HG02938 (cell line): ENCODE results near the gene LAMA2.

Experiments used
- ATAC-seq: cut with Tn5 transposase; IDR thresholded peaks from one replicate; pipeline ENCODE4 v1.9.1; 2021; ENCODE audit warnings: mild to moderate bottlenecking, moderate library complexity; ENCODE audit not compliant: unreplicated experiment

The LAMA2 gene

DNA sequence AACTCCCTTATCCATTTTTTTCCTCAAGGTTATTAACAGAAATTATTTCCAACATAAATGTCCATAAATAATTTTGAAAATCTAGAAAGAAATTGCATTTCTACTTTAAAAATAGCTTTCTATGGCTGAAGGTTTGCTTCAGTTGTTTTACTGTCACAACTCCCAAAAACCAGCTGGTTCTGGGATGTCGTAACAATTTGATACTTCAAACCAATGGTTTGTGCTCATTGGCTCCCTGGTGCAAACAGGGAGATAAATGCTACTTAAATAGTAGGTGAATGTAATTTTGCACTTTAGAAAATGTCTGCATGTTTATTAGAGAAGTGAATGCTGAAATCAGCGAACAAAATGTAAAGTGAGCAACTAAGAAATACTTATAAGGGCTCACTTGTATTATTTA is 31.1 kb downstream of the LAMA2 start:
- ATAC-seq = no peak

DNA sequence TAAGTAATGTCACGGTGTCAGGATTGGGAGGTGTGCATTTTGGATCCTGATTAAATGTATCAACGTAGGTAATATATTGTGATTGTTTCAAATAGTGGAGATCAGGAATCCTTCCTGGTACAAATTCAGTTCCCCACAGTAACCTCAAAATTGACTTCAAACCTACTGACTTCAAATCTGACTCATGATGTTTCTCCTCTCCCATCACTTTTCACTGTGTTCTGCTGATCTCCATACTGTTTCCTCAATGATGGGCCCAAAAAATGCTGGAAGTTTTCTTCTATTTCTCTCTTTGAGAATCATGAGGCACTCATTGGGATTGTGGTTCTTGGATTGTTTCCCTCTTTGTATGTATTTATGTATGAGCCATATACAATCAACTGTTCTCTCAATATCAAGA is 35.9 kb downstream of the LAMA2 start:
- ATAC-seq = no peak

DNA sequence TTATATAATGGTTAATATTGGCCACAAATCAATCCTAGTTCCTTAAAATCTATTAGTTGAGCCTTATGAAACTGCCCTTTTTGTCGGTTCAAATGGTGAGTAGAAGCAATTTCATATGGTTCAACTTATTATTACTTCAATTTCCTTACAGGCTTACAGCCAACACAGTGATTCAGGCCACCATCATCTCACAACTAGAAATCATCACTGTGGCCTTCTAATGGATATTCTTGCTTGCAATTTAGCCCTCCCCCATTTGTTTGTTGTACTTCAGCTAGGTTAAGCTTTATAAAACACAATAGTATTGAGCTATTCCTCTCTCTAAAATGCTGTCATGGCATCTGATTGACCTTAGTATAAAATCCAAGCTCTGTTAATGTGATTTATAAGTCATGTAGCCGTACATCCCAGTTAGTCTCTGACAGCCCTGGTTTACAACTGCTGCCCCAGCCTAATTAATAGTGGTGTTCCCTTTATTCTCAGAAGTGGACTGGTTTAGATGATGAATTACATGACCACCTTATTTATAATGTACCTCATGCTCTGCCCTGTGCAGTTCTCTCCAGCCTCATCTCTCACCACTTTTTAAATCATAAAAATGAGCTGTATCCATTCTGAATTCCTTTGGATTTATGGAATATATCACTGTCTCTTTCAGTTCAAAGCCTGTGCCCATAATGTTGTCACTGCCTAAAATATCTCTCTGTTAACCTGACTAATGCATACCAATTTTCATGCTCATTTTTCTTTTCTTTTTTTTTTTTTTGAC is 36.7 kb downstream of the LAMA2 start:
- ATAC-seq = no peak

DNA sequence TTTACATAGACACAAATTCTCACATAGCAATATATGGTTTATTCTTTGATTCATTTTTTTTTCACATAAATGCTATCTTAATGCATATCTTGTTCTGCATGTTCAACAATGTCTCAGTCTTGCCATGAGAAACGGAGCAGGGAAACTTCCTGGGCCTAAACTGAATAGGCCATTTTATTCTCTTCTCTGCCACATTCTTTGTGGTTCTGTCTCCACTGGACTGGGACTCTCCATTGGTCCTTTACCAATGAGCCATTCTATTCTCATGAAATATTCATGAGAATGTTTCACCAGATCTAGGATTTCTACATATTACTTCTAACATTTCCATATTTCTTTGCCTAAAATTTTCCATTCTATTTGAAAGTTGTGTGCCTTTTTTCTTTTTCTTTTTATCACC is 42.8 kb downstream of the LAMA2 start:
- ATAC-seq = no peak

DNA sequence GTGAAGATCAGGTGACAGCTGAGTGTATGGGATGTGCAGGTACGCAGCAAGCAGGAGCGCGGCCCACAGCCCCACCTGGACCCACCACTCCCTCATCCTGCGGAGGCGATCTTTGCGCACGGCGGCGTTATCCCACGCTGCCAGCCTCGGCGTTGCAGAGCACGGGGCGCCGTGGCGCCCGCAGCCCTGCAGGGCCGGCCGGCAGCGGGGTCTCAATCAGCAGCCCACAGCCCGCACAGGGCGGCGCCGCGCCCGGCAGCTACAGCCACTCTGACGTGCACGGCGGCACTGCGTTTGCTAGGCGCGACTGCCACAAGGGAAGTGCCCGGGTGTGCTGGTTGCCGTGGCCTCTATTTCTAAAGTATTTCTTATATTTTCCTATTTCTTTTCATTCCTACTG is 46.9 kb downstream of the LAMA2 start:
- no peak for ATAC-seq

DNA sequence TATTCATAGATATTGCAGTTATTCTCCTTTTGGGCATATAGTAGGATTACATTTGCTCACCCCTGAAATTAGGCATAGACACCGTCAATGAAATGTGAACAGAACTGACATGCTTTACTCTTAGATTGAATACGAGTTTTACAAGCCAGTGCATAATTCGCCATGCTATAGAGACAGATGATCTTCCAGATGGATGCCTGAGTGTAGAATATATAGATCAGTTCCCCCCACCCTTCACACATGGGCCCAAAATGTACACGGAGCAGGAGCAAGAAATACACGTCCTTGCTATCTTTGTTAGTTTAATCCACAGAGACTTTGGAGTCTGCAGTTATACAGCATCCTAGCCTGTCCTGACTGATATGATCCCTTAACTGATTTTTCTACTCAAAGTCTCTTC is 47.4 kb downstream of the LAMA2 start:
- ATAC-seq = no peak

DNA sequence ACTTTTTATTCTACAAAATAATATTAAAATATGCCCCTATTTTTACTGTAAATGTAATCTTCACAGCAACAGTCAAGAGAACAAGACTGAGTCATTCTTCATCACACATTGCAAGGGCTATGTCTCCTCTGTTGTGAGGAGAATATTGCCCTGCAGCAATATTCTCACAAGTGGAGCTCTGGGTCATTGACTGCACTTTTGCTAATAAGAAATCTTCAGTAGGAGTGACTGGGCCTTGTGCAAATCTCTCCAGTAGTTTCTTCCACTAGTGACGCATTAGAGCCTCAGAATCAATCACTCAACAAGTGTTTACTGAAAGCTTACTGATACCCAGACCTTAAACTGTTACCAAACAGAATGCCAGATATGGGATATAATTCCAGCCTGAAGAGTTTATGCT is 49.1 kb downstream of the LAMA2 start:
- ATAC-seq = no peak

DNA sequence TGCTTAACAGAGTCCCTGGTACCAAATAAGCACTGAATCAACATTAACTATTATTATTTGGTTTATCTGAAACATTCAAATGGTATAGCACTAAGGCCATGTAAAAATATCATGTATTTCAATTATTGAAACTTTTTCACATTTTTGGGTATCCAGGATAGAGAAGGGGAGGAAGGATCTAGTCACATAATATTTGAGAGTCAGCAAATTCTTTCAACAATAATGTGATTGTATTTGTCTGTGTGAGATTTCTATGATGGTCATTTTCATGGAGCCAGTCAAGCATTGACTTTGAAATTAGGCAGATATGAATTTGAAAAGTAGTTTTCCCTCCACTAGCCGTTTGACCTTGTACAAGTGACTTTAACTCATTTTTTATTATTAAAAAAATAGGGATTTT is 67.9 kb downstream of the LAMA2 start:
- no peak for ATAC-seq

DNA sequence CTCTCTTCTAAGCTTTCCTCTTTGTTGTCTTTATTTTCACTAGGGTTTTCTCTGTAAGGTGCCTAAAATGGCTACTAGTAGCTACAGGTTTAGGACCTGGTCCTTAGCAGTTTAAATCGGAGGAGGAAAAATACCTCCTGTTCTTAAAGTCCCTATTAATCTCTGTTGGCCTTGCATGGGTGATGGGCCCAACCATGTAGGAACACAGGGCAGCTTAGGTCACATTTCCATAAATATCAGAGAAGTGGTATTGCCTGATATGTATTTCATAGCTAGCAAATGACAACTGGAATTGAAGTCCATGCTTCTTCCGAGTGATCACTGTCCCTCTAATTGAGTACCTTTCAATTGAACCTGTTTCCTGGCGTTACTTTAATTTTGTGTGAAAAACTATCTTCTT is 70.0 kb downstream of the LAMA2 start:
- ATAC-seq = no peak

DNA sequence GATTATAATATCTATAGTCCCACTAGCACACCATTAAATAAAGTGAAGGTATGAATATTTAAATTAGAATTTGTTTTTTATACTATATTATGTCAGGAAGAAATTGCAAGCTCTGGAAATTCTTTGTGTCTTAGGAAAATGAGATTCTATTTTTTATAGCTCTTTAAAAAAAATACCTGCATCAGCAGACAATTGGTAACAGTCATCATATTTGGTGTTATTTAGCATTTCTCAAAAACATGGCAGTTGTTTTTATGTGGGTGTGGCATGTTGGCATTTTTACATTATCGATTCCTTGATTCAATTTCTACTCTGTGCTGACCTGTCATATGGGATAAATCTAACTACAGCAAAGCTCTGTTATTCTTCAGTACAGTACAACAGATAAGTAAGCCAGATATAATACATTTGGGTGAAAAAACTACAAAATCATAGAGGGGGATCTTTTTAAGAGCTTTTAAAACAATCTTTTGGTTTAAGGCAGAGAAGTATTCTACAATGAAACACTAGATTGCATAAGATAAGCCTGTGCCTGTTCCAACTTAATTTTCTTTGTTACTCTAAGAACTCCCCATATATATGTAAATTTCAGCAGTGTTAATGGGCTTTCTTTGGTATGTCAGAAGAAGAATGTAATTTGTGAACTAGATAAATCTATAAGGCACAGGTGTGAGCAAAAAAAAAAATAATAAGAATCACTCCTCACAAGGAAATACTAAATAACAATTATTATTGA is 71.5 kb downstream of the LAMA2 start:
- no peak for ATAC-seq

DNA sequence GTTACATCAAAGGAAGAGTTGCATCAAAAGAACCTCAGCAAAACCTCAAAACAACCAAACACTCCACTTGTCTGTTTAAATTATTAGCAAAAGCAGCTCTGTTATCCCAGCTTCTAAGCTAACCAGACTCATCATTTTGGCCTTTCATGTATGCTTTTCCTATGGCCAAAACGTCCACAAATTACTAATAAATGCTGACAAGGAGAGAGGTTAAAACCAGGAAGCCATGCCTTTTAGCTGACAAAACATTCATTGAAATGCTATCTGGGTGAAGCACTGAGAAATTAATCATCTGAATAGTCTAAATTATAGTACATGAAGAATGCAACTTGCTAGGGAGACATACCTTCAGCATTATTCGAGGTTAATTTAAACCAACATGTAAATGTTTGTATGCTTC is 80.6 kb downstream of the LAMA2 start:
- no peak for ATAC-seq

DNA sequence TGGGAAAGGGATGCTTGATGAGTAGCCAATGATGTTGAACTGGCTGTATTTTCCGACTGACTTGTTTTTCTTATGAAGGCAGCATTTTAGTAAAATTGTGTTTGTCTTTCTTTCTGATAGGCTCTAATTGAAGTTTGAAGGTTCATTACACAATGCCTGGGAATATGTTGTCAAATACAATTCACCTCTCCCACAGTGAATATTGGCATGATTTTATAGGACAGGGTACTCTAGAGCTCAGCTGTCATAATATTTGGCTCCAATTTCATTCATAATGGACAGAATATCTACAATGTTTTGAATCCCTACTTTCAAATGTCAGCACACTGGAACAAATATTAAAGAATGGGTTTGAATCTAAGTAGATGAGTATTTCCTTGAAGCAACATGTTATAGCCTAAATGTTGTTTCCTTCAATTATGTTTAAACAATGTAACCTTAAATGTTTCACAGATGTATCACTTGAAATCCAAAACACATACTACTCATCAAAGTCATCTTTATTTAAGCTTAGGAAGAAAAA is 81.4 kb downstream of the LAMA2 start:
- no peak for ATAC-seq

DNA sequence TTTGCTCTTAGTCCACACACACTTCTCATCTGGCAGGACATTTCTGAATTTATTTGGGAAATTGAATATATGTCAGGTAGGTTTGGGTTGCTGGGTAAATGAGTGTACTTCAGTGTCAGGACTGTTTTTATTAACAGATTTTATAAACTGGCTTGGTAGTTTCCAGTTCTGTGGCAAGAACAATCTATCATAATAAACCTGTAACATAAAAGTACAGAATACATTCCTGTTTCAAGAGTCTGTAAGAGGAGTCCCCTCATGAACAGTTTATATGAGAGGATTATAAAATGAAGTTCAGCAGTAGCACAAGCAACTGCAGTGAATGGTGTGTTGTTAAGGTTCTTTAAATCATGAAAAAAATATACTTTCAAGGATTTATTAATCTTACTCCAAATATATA is 81.8 kb downstream of the LAMA2 start:
- ATAC-seq = no peak

DNA sequence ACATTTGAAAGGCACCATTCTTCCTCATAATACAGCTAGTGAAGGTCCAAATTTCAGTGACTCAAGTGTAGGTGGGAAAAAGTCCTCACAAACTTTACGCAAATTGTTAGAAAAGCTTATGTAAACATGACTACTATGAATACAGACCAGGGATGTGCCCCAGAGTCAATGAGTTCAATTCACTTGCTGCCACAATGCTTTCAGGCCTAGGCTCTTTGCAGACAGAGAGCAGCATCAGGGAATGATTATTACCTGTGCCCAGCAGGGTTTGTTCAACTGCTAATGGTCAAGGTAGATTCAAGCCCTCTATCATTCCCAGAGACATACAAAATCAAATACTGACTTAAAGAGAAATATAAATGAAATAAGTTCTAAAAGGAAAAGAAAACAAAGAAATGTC is 84.0 kb downstream of the LAMA2 start:
- no peak for ATAC-seq

DNA sequence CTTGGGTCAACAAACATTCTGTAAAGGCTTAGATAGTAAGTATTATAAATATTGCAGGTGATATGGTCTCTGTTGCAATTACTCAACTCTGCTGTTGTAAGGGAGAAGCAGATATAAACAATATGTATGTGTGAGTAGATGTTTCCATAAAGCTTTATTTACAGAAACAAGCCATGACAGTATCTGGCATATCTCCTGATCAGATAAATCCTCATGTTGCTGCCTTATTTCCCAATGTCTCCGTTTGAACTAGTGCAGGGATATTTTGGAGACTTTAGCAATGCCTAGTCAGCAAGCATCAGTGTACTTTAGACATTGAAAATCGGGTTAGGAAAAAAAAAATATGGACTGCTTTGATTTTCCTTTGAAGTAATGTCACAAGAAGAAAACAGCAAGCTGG is 96.1 kb downstream of the LAMA2 start:
- no peak for ATAC-seq

DNA sequence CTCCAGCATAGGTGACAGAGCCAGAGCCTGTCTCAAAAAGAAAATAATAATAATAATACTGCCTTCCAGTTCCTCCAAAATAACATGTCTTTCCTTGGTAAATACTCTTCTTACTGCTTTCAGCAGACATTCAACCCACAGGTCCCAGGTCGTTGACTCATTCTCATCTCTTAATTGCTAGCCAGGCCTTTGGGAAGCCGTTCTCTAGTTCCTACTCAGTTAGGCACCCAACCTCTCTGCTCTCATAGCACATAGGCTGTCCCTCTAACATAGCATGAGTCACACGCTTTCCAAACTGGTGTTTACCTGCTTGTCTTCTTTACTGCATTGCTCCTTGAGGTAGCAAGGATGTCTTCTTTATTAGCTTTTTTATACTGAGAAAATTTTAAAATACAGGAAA is 98.8 kb downstream of the LAMA2 start:
- ATAC-seq = no peak

DNA sequence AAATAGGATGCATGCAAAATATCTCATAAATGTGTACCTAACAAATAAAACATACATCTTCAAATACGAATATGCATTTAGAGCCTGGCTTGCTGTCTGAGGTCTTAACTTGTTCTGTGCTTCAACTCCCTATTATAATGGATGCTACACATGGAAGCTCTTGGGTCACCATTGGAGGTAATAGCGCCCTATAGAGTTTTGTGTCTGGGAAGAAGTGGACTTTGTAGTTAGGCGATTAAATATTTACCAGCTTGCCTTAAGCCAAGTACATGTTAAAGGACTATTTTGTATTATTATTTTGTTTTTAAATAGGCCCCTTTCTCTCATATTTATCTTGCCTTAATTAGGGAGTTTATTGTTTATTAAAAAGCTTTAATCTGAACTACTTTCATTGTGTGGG is 107.4 kb downstream of the LAMA2 start:
- no peak for ATAC-seq

DNA sequence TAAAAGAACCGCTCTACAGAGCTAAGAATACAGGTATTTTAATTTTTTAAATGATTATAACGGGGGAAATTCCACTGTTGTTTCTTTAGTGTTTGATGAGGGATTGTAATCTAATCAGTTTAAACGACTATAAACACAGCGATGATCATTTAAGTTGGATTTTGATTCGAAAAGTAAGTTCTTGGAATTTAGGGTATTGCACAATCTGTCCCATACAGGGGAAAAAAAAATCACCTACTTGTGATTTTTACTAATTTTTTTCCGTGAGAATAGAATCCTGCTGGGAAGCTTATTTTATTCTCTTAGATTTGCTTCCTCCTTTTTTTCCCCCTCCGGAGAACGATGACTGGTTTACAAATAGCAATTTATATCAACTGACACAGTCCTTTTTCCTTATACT is 108.0 kb downstream of the LAMA2 start:
- no peak for ATAC-seq

DNA sequence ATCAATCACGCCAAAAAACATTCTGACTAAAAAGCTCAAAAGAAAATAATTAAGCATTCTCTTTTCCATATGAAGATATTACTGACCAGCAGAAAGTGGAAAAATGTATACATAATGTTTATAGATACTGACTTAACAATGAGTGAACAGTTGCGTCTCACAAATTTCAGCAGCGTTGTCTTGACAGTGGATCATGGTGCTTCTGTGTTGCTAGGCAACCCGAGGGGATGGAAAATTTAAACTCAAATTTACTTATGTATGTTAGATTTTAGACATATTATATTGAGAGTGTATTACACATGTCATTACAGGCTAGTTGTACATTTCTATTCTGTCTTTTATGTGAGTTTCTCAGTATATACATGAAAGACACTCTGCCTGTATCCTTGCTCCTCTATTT is 110.2 kb downstream of the LAMA2 start:
- ATAC-seq = no peak

DNA sequence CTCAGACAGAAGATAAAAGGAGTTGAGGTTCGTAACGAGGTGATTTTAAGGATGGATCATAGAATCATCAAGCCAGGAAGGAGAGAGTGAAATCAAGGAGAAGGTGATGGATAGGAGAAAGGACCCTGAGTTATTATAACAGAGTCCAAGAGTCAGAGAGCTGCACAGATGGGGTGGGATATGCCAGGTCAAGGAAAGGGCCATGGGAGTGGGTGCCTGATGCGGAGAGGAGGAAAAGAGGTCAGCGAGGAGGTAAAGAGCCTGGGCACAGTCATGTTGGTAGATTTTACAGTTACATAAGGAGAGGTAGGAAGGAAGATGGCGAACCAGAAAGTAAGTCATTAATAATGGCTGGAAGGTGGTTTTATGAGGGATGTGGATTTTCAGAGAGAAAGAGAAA is 114.9 kb downstream of the LAMA2 start:
- no peak for ATAC-seq

DNA sequence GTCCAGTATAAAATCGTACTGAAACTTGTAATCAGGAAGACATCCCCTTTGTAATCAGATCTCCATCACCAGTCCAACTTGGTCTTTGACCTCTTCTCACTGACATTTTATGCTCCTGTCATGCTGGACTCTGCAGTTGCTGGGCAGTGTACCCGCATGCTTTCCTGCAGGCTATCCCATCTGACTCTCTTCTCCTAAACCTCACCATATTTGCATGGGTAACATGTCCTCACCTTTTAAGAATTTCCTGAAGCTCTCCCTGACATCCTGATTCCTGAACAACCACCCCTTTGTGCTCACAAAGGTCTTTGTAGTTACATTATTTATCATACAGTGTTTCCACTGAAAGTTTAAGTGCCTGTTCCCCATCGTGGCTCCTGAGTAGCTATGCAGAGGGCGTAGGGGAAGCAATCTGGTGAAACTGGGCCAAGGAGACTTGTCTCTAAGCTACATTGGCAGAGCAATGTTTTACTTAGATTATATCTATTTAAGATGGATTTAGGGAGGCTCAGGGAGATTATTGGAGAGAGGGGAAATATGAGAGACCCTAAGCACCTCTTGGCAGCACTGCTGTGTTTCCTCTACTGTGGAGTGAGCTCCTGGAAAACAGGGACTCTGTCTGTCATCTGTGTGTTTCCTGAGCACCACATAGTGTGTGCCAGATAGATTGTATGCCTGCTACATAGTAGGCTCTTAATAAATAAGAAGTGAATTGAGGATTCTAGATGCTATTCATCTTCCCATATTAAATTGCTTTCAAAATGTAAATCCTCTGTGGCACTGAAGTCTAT is 124.0 kb downstream of the LAMA2 start:
- no peak for ATAC-seq
